T47D (cell line): ENCODE results near the gene RNU6-8.

Source experiments
- DNase-seq, 2 experiments: peaks; one replicate each; pipeline versions ENCODE4 v3.0.0 to v3.0.0-alpha.2; 2011 to 2012; ENCODE audit warnings: low read depth in 1 of 2, low spot score in 1 of 2
- JUND ChIP-seq: IDR thresholded peaks from 2 replicates; pipeline ENCODE4 v1.6.1; 2012; ENCODE audit warnings: low read depth
- in situ Hi-C: cut with HindIII; loops from 2 replicates; pipeline ENCODE4 v1.10.0; 2016; ENCODE audit warnings: low sequenced_read_pairs, low pct_unique_long_range_greater_than_20kb

RNU6-8 gene

DNA sequence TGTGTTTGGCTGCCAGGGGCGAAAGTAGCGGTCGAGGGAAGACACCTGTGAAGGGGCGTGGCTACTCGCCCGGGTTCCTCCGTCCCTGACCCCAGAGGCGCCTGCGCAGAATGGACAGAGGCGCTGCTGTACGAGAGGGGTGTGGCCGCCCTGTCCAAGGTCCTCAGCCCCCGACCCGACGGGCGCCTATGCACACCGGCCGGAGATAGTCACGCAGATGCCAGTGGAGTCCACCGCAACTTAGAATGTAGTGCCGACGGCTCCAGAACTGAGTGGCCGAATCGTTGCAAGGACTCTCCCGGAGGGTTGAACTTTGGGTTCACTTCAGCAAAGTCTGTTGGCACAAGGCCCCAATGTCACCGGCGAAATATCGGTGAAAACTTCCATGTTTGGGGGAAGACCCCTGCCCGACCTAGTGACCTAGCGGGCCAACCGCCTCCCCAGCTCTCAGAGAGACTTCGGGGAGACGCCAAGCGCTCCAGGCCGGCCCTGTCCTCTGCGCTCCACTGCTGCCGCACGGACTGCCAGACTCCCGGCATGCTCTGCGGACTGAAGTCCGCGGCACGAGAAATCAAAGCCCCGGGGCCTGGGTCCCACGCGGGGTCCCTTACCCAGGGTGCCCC lies 1.8 kb downstream of the RNU6-8 start:
- no peak for TF ChIP-seq JUND
- DNase-seq = peak; percentile 53 to 98
- in situ Hi-C loops = no loop called here

DNA sequence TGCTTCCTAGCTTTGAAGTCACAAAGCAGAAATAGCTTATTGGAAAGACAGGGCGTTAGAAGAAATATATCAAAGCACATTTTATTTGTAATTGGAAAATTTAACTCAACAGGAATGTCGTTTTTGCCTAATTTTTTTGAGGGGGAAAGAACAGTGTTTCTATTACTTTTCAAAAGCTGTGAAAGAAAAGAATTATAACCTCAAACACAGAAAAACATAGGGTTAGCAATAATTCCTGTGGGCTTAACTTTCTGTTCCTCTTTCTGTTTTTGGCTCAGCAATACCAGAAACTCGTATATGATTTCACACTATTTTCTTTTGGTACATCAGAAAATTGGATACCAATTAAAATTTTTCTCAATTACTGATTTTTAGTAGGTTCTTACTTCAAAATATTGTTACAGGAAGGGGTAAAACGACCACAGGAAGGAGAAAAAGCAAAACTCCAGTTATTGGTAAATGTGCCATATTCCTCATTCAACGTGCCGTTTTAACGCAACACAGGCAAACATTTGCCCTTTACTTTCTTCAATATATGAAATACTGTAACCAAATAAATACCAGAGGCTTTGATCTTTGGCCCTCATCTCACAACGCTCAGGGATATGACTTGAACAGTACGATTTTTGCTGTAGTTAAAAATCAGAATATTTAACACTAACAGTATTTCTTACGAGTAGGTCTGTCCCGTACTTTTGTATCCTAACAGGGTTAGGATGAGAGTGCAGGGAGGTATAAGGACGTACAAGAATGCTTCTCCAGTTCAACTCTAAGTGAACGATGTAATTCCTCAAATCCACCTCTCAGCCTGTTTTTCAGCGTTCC lies 2.5 kb downstream of the RNU6-8 start:
- TF ChIP-seq JUND = no peak
- in situ Hi-C loops = no loop called here
- DNase-seq = no peak

- no peak for TF ChIP-seq JUND
- peak in 1 of 2 experiments; percentile 89 for DNase-seq
- in situ Hi-C loops = no loop called here
Observed at GRCh38 chr14:32197919-32198318, 5.2 kb downstream of the RNU6-8 start.

DNA sequence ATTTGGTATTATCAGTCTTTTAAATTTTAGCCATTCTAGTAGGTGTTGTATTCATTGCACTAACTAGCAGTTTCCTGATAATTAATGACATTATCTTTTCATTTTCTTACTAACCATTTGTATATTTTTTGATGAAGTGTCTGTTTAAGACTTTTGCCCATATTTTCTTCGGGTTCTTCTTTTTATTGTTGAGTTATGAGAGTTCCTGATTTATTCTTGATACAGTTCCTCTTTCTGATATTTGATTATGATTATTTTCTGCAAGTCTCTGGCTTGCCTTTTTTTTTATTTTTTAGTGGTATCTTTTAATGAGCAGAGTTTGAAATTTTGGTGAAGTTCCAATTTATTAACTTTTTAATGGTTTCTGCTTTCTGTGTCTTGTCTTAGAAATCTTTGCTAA lies 7.4 kb downstream of the RNU6-8 start:
- no peak for DNase-seq
- no peak for TF ChIP-seq JUND
- in situ Hi-C loops = no loop called here

- no peak for TF ChIP-seq JUND
- in situ Hi-C loops = no loop called here
- DNase-seq = no peak
Observed at GRCh38 chr14:32193532-32193931, 9.5 kb downstream of the RNU6-8 start.

- in situ Hi-C loops = no loop called here
- no peak for TF ChIP-seq JUND
- no peak for DNase-seq
Observed at GRCh38 chr14:32192712-32193373, 10.2 kb downstream of the RNU6-8 start.

- peak in 1 of 2 experiments; percentile 61 for DNase-seq
- in situ Hi-C loops = no loop called here
- no peak for TF ChIP-seq JUND
Observed at GRCh38 chr14:32190673-32191072, 12.4 kb downstream of the RNU6-8 start.

- TF ChIP-seq JUND = no peak
- in situ Hi-C loops = no loop called here
- no peak for DNase-seq
Observed at GRCh38 chr14:32189811-32190210, 13.3 kb downstream of the RNU6-8 start.

GRCh38 chr14:32186248-32186647 lies 16.8 kb downstream of the RNU6-8 start:
- in situ Hi-C loops = no loop called here
- DNase-seq = no peak
- no peak for TF ChIP-seq JUND

GRCh38 chr14:32185097-32185496 lies 18.0 kb downstream of the RNU6-8 start:
- no peak for DNase-seq
- no peak for TF ChIP-seq JUND
- in situ Hi-C loops = no loop called here

DNA sequence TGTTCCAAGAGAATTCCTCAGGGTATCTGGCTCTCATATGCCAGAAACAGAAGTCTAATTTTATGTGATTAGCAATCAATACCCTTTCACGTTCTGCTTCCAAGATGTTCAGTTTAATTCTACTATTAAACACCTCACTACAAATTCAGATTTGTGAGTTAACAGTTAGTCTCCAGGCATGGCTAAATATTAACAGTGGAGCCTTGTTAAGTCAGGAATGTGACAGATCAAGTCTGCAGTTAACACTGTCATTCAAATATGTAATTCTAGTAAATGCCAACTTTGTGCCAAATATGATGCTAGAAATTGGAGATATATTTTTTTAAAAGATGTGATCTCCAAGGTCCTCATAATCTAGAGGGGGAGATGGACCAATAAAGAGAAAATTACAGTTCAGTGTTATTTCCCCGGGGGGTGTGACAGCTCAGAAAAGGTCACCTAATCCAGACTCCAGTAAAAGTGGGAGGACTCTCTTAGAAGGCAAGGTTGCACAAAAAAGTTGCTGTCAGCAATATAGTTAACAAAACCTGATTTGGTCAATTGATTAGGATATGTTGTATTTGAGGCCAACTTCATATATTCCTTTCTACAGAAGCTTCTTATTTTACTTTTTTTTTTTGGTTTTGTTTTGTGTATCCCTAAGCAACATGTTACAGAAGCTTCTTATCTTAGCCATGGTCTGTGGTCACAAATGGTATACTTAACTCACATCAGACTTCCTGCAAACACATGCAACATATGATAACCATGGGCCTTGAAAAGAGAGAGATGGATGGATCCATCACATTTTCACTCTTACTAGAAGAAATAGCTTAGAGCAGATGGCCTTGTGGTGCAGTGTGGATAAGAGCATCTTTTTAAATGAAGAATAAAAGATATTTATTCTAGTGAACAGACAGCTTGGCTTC lies 19.7 kb downstream of the RNU6-8 start:
- TF ChIP-seq JUND = no peak; the same call in 1 of the 2 replicates
- in situ Hi-C loops = no loop called here
- peak in 1 of 2 experiments; percentile 49 for DNase-seq

- no peak for DNase-seq
- in situ Hi-C loops = no loop called here
- TF ChIP-seq JUND = no peak
Observed at GRCh38 chr14:32171469-32171868, 31.6 kb downstream of the RNU6-8 start.
